NB4 (cell line): ENCODE results near the gene REPIN1.

ENCODE experiments used
- POLR2A ChIP-seq: IDR thresholded peaks from 2 replicates; pipeline ENCODE4 v1.6.1; 2011; ENCODE audit warnings: mild to moderate bottlenecking; ENCODE audit not compliant: insufficient read length; ENCODE audit errors: extremely low read depth
- TF ChIP-seq, protein P1 (sequence below): IDR thresholded peaks from one replicate; pipeline ENCODE4 v1.5.1; 2012; ENCODE audit warnings: low read depth, low read length
- TF ChIP-seq, protein P2 (sequence below): IDR thresholded peaks from 2 replicates; pipeline ENCODE4 v1.6.1; 2011; ENCODE audit warnings: low read depth, low read length

DNA sequence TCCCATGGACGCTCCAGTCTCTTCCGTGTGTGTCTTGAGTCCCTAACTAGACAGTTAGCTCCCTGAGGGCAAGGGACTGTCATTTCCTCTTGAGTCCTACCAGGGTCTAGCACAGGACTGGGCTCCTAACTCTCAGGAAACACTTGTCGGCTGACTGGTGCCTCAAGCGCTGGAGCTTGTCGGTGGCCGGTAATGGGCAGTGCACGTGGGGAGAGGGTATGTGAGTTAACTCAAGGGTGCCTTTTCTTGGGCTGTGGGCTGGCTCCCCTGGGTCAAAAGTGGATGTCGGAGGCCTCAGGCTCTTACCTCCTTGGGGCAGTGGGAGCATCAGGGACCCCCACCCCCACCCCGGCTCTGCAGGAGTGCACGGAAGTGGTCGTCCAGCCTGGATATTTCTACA is 43.4 kb downstream of the REPIN1 start:
- TF ChIP-seq POLR2A = no peak
- TF ChIP-seq, protein P1, sequence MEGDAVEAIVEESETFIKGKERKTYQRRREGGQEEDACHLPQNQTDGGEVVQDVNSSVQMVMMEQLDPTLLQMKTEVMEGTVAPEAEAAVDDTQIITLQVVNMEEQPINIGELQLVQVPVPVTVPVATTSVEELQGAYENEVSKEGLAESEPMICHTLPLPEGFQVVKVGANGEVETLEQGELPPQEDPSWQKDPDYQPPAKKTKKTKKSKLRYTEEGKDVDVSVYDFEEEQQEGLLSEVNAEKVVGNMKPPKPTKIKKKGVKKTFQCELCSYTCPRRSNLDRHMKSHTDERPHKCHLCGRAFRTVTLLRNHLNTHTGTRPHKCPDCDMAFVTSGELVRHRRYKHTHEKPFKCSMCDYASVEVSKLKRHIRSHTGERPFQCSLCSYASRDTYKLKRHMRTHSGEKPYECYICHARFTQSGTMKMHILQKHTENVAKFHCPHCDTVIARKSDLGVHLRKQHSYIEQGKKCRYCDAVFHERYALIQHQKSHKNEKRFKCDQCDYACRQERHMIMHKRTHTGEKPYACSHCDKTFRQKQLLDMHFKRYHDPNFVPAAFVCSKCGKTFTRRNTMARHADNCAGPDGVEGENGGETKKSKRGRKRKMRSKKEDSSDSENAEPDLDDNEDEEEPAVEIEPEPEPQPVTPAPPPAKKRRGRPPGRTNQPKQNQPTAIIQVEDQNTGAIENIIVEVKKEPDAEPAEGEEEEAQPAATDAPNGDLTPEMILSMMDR = no peak
- TF ChIP-seq, protein P2, sequence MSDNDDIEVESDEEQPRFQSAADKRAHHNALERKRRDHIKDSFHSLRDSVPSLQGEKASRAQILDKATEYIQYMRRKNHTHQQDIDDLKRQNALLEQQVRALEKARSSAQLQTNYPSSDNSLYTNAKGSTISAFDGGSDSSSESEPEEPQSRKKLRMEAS = no peak
